Measurements from ENCODE around the gene LARP1.

The LARP1 gene

DNA sequence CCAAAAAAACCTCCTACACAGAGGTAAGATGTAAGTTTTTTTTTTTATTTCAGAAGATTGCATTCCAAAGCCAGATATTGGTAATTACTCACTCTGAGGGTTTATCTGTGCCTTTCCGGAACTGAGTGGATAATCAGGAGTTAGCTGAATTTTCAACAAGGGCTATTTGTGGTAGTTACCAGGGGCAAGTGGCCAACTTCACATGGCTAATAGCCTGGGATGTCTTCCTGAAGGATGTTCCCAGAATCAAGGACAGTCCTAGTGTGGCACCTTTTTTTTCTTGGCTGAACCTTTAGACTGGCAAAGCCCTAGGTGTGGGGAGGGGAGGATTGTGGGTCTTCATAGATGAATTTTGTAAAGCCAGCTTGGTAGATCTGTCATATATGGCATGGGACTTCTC lies 7.1 kb downstream of the LARP1 start:
- DNase-seq (ENCODE audit: low read depth in 2 of 2) = no peak

GRCh38 chr5:154762700-154763099 lies 7.5 kb downstream of the LARP1 start:
- DNase-seq (ENCODE audit: low read depth in 2 of 2) = no peak

GRCh38 chr5:154764967-154765366 lies 9.8 kb downstream of the LARP1 start:
- DNase-seq (ENCODE audit: low read depth in 2 of 2) = no peak

GRCh38 chr5:154765396-154765925 lies 10.3 kb downstream of the LARP1 start:
- DNase-seq (ENCODE audit: low read depth in 2 of 2) = no peak

GRCh38 chr5:154766558-154767281 lies 11.5 kb downstream of the LARP1 start:
- DNase-seq (ENCODE audit: low read depth in 2 of 2) = no peak

DNA sequence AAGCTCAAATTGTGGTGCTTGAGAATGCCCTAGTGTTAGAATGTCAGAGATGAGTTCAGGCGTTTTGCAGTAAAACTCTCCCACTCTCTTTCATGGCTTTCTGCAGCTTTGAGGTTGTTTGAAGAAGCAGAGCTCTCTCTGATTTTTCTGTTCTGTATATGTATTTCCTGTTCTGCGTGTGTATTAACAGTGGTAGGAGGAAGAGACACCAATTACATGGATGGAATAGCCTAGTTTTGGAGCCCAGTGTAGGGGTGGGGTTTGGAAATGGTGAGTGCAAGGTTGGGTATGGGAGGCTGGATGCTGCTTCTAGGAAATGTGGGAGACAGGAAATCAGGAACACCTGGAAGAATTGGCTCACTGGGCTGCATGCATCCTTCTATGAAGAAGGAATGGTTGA lies 12.4 kb downstream of the LARP1 start:
- DNase-seq (ENCODE audit: low read depth in 2 of 2) = no peak

- DNase-seq (ENCODE audit: low read depth in 2 of 2) = no peak
These were observed 13.0 kb downstream of the LARP1 start for GRCh38 chr5:154768207-154768606.

- no peak for DNase-seq (ENCODE audit: low read depth in 2 of 2)
These were observed 14.9 kb downstream of the LARP1 start for GRCh38 chr5:154770111-154770510.

DNA sequence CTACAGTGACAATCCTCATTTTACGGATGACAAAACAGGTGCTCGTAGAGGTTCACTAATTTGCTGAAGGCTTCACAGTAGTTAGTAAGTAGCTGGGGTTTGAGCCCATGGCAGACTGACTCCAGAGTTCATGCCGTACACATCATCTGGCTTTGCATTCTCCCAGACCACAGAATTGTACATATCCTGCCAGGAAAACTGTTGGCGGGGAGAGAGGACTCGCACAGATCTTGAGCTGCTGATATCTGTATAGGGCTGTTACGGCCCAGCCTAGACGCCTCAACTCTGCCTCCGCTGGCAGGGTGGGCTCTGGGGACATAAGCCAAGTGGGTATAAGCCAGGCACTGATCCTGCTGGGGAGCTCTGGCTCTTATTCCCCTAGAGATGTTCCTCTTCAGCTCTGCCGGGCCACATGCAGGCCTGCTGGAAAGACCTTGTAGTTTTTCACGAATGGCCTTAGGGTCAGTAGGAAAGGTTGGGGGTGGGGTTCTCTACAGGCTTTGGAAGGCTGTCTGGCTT lies 16.3 kb downstream of the LARP1 start:
- no peak for DNase-seq (ENCODE audit: low read depth in 2 of 2)

GRCh38 chr5:154773326-154773725 lies 18.1 kb downstream of the LARP1 start:
- DNase-seq (ENCODE audit: low read depth in 2 of 2) = no peak

DNA sequence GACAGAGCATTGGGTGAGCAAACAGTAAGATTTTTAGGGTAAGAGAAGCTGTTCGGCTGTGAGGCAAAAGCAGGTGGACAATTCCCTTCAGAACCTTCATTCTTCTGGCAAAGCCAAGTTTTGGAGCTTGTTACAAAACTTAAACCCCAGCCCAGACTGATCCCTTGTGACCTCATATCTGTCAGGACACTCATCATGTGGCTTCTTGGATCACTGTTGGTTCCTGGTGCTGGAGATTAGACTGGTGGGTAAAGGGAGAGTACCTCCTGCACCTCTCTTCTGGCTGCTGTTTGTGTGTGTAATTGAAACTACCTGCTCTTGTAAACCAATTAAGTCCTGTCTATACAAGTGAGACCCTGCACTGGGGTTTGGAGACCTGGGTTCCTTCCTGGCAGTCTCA lies 21.0 kb downstream of the LARP1 start:
- DNase-seq (ENCODE audit: low read depth in 2 of 2) = no peak

GRCh38 chr5:154778534-154778933 lies 23.4 kb downstream of the LARP1 start:
- DNase-seq (ENCODE audit: low read depth in 2 of 2) = no peak

GRCh38 chr5:154779105-154779504 lies 23.9 kb downstream of the LARP1 start:
- DNase-seq (ENCODE audit: low read depth in 2 of 2) = no peak

DNA sequence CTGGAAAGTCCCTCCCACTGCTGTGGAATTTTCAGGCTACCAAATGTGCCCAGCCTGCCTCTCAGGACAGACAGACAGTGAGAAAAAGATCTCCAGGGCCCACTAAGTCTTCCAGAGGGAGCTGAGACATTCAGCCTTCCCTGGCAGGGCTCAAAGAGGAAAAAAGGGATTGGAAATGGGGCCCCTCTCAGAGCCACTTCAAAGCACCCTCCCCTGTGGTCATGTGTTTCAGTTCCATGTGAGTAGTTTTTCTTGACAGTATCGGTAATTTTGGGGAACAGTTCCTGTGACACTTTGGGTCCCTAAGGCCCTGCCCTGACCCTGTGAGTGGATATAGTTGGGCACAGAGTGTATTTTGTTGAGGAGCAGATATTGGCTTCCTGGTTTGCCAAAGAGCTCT lies 25.0 kb downstream of the LARP1 start:
- DNase-seq (ENCODE audit: low read depth in 2 of 2) = no peak

DNA sequence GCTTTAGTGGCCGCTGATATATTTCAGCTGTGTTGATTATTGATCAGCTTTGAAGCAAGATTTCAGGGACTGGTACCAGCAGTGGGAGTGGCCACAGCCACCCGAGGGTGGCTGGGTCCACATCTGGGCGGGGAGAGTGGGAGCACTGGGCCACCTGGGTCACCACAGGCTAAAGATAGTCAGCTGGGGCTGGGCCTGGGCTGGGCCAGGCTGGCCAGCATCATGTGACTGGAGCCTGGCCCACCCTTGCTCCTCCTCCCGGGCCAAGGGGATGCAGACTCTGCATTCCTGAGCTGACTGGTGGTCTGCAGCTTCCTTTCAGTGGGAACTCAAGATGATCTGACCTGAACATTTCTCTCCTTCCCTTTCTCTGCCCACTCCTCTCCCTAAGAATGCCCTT lies 27.1 kb downstream of the LARP1 start:
- DNase-seq (ENCODE audit: low read depth in 2 of 2) = no peak

DNA sequence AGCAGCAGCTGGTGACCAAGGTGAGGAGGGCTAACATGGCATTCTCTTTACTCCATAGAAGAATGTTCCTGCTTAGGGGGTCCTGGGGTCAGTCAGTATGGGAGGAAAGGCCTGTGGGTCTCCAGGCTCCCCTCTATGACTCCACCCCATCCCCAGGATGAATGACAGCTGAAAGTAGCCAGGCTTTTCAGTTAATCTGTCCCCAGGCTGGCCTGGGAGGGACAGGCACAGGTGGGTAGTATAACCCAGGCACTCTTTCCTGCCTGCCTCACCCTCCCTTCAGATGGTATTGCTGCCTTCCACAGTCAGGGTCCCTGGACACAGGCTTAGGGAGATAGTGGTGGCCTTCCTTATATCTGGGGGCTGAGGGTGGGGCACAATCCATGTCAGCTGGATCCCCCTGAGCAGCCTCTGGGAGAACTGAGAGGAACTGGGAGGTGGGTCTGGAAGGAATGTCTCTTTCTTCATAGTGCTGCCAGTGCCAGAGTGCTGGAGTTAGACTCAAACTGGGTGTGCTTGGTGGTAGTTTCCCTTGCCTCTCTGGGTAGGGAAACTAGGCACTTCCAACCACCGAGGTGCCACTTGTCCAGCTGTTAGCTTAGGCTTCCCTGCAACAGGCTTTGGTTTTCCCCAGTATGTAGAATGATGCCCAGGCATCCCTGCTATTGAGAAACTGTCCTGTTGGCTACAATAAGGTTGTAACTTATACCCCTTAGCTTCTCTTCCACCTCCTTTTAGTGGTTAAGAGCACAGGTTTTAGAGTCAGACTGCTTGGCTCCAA lies 27.8 kb downstream of the LARP1 start:
- DNase-seq (ENCODE audit: low read depth in 2 of 2) = no peak

DNA sequence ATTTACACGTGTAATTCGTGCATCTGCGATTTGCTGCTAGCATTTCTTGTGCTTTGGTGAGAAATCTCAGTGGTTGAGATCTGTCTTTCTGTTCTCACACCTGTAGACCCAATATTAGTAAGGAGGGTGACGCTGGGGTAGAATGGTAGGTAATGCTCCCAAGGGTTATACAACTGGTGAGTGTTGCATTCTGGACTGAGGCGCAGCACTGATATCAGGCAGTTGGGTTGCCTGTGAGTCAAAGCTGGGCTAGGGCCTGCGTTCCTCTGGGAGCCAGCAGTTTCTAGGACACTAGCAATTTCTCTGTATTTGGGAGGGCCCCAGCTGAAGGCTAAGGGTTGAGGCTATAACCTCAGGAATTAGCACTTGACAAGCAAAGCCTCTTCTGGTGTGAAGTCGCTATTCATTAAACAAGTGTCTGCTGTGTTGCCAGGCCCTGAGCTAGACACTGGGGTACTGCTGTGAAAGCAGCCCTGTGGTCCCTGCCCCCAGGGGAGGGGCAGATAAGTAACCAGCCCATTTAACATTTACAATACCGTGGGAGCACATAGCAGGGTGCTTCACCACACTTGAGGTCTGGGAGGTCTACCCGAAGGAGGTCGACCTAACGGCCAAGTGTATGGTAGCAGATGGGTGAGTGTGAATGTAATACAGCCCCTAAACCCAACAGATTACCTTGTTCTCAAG lies 28.7 kb downstream of the LARP1 start:
- no peak for DNase-seq (ENCODE audit: low read depth in 2 of 2)

GRCh38 chr5:154784856-154785255 lies 29.7 kb downstream of the LARP1 start:
- no peak for DNase-seq (ENCODE audit: low read depth in 2 of 2)

GRCh38 chr5:154786414-154786813 lies 31.2 kb downstream of the LARP1 start:
- DNase-seq (ENCODE audit: low read depth in 2 of 2) = no peak

DNA sequence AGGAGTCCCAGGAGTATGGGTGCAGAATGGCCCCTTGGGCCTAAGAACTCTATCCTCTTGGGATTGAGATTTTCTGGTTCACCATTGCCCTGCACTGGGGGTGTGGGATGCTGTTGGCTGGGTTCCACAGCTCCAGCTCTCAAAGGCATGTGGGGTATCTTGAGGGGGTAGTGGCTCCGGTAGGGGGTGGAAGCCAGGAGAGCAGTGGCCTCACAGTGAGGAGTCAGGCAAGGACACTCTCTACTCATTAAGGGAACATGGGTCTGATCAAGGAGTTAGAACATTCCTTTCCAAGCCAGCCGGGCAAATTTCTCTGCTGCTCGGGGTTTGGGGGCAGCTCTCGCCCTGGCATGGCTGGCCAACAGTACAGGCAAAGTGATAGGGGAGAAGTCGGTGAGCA lies 33.0 kb downstream of the LARP1 start:
- no peak for DNase-seq (ENCODE audit: low read depth in 2 of 2)

DNA sequence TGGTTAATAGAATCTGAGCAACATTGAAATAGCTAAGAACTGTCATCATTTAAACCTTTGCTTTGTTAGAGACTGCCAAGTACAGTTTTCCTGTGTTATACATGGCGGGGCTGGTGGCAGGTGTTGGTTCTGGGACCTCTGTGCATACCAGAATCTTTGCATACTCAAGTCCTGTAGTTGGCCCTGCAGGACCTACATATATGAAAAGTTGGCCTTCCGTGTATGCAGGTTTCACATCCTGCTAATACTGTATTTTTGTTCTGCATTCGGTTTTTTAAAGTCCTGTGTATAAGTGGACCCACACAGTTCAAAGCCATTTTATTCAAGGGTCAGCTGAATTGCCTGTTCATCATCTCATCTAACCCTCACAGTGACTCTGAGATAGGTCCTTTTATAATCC lies 36.4 kb downstream of the LARP1 start:
- DNase-seq (ENCODE audit: low read depth in 2 of 2) = no peak
